Hematopoietic multipotent progenitor cell treated with erythropoietin and hydrocortisone succinate and interleukin-3 and kit ligand, for 15 days (in vitro differentiated cells): ENCODE data around the gene ANO2.
"Not testable (repeated sequence)": the region's sequence is repeated elsewhere in the genome, so short reads cannot be mapped to it uniquely, and the experiment has no call there.

Experiments used
- DNase-seq: peaks from one replicate; pipeline ENCODE4 v3.0.0-alpha.2; 2015; ENCODE audit warnings: low spot score

The ANO2 gene

DNA sequence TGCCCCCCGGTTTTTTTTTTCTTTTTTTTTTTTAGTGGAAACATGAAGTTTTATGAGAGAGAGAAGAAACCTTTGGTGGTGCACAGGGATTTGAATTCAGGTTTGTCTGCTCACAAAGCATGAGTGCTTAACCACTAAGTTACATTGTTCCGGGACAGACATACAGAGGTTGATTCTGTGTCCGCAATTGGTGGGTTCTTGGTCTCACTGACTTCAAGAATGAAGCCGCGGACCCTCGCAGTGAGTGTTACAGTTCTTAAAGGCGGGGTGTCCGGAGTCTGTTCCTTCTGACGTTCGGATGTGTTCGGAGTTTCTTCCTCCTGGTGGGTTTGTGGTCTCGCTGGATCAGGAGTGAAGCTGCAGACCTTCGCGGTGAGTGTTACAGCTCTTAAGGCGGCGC is 57.2 kb downstream of the ANO2 start:
- DNase-seq, result not testable (repeated sequence)

- DNase-seq, result no peak
Measured at GRCh38 chr12:5884866-5885265, 60.2 kb downstream of the ANO2 start.

DNA sequence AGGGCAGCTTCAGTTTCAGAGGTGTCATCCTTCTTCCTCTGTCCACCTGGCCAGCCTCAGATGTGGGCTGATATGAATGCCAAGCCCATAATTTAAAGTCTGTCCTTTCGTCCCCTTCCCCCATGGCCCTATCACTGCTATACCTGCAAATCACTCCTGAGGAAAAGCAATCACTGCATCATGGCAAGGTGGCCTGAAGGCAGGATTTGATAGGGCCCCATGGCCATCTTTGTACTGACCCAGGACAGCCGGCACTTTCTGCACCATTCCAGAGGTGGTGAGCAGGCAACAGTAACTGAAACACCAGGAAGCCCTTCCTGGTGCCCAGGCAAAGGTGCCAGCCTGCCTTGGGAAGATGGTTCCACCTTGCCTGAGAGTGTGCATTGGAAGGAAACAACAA is 60.8 kb downstream of the ANO2 start:
- DNase-seq, result no peak

DNA sequence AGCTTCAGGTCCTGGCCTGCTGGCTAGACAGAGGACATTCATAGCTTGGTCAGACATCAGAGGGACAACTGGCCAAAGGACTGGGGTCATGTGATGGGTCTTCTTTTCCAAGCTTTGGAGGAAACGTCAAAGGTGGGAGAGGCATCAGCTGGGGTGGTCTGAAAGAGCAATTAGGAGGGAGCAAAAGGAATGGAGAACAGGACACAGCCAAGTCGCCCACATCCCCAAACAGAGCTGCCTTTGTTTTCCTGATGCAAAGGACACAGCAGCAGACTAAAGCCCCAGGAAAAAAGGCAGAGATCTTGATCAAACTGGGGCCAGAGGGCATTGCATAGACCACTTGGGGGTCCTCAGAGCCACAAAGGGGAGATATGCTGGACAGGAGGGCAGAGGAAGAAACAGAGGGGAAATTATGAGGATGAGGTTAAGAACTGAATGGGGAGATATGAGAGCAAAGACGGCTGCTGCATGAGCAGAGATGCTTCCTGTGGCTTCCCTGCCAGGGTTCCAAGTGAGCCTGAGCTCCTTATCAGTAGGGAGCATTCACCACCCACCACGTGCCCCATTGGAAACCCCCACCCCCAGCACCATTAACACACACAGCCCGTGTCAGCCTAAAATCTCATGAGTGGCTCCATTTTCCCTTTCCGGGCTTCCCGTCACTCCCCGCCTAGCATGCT is 62.4 kb downstream of the ANO2 start:
- no peak for DNase-seq

- no peak for DNase-seq
Measured at GRCh38 chr12:5881666-5882065, 63.4 kb downstream of the ANO2 start.

- no peak for DNase-seq
Measured at GRCh38 chr12:5881101-5881606, 63.9 kb downstream of the ANO2 start.

GRCh38 chr12:5875851-5876250 is 69.2 kb downstream of the ANO2 start:
- DNase-seq, result no peak

DNA sequence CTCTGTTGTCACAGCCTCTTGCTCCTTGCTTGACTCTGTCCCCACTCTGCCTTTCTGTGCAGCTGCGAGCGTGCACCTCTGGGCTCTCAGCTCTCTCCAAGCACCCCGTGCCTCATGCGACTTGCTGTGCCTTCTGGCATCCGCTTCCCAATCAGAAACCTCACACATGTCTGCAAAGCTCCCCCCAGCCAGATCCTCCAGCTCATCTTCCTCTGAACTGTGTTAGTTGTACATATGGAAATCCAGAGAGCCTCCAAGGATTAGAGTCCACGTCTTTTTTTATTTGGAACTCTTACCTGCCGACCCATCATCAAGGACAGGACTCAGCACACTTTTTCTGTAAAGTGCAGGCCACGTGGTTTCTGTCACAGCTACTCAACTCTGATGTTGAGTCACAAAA is 70.5 kb downstream of the ANO2 start:
- DNase-seq, result no peak

DNA sequence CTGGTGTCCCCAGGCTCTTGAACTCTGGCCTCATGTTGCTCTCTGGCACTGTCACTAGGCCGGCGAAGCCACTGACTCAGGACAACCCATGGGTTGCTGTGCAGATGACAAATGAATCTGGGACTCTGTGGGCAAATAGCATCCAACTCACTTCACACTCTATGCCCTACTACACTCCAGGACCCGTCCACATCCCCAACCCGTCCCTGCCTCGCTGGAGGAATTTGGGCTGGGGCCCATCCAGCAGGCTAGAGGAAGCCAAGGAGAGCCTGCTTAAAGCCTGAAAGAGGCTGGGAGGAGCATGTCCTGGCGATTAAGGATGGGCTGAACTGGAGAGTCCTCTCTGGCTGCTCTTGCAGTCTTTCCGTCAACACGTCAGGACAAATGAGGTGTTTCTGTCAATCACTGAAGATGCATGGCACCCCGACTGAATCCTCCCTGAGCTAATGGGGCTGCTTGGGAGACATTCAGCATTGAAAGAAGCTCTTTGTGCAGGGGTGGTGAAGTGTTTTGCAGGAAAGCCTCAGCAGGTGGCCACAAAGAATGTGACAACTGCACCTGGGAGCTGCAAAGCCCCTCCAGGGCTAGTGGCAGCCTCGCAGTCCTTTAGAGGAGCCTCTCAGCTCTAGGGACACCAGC is 71.7 kb downstream of the ANO2 start:
- DNase-seq, result no peak

DNA sequence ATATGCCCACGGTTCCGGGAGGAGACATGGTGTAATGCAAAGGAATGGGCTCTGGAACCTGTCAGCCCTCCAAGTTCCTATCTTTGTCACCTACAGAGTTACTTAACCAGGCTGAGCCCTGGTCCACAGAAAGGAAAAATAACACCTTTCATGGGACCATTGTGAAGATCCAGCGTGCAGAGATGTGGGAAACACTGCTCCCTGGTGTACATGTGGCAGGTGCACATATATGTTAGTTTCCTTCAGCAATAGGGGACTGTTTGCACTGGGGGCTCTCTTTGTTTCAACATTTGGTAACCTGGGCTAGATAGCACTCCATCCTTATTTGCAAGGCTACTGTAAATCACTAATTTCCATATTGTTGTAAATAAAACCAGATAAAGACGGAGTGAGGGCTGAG is 72.3 kb downstream of the ANO2 start:
- no peak for DNase-seq

GRCh38 chr12:5871741-5872140 is 73.3 kb downstream of the ANO2 start:
- no peak for DNase-seq

DNA sequence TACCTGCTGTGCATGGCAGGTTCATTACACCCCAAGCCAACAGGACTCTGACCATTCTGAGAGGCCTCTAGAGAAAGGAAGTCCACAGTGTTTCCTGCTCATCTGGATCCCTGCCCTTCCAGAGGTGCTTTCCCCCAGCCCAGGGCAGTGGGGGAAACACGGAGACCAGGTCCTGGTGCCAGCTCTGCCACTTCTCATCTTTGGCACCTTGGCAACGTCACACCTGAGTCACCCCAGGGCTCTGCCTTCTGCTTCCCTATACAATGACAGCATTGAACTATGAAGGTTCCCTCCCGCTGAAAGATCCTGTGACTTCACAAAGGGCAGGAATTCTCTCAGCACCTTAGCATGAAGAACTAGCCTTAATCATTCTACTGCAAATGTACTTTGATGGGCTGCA is 74.9 kb downstream of the ANO2 start:
- no peak for DNase-seq

DNA sequence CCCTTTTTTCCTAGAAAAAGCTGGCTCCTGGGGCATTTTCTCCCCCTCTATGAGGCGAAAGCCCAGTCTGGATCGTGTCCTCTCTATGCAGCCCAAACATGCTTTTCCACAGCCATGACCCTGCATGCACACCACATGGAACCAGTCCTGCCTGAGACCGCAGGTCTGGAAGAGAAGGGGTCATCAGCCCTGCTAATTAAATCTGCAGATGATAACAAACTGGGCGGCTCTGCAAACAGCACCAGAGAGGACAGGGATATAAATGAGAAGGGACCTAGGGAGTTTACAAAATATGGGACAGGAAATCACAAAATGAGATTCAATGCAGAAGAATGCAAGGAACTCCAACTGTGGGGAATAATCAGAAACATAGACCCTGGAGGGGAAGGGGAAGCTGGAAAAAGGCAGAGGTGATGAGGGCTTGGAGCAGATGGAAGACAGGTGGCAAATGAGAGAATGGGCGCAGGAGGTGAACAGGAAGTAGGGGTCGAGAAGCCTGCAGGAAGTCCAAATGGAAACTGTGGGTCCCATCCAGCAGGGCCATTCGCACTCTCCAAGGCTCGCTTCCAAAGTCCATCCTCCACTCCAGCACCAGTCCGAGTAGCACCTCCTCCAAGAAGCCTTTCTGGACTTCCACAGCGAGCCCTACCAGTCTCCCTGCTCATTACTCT is 76.3 kb downstream of the ANO2 start:
- DNase-seq, result no peak

GRCh38 chr12:5865397-5865796 is 79.7 kb downstream of the ANO2 start:
- DNase-seq, result no peak

GRCh38 chr12:5864972-5865371 is 80.1 kb downstream of the ANO2 start:
- DNase-seq, result no peak

DNA sequence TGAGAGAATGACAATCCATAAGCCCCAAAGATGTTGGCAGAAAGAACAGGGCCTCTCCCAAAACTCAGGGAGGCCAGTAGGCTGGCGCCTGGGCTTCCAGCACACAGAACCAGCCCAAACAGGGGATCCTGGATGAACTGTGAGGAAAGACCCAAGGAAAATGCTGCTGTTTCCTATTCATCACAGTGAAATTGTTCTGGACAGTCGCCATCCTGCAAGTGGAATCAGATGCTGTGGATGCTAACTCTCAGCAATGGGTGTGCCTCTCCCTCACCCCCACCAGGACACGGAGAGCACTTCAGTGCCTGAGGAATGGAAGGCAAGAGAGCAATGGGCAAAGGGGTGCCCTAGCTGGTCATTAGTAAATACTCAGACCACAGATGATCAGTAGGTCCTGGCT is 80.8 kb downstream of the ANO2 start:
- DNase-seq, result no peak

- no peak for DNase-seq
Measured at GRCh38 chr12:5861416-5861815, 83.6 kb downstream of the ANO2 start.

- DNase-seq, result no peak
Measured at GRCh38 chr12:5856692-5857091, 88.4 kb downstream of the ANO2 start.

DNA sequence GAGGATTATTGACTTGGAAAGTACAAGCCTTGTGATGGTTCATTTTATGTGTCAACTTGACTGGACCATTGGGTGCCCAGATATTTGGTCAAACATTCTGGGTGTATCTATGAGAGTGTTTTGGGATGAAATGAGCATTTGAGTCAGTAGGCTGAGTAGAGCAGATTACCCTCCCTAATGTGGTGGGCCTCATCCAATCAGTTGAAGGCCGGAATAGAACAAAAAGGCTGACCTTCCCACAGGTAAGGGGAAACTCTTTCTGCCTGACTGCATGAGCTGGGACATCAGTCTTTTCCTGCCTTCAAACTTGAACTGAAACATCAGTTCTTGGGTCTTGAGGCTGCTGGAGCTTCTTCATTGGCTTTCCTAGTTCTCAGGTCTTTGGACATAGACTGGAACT is 98.1 kb downstream of the ANO2 start:
- DNase-seq, result no peak

GRCh38 chr12:5840944-5841343 is 104.1 kb downstream of the ANO2 start:
- DNase-seq, result no peak

DNA sequence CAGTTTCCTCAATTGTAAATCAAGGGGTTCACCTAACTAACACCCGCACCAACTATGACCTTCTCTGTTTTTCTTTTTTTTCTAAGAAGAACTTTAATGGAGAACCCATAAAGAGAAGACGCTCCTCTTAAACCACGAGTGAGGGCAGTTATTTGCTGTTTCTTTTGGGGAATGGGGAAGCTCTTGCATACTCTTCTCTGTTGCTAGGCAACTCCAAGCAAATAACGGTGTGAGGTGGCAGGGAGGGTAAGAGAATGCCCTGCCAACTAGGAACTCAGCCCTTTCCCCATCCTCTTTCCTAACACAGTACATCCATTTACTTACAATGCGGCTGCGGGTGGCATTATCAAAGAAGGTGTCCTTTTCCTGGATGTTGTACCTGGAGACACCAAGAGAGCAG is 114.9 kb downstream of the ANO2 start:
- no peak for DNase-seq

GRCh38 chr12:5827591-5827990 is 117.5 kb downstream of the ANO2 start:
- no peak for DNase-seq

DNA sequence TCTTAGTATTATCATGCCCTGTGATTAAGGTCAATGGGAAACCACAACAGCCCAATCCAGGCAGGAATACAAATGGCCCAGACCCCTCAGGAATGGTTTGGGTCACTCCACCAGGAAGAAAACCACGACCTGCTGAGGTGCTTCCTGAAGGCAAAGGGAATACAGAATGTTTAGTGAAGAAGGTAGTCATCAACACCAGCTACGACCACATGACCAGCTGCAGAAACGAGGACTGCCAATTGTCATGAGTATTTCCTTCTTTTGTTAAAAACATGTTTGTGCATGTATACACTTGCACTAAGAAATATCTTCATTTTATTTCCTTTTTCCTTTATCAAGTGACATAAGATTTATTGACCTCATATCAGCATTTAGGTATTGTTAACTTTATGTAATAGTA is 119.3 kb downstream of the ANO2 start:
- DNase-seq, result not testable (repeated sequence)
